IPS-18c (cell line): ENCODE results near the gene C9orf50.

Experiments used
- H3K4me3 ChIP-seq: 2 replicates; pipeline ENCODE4 v1.7.0; 2013; ENCODE audit warnings: low read depth, mild to moderate bottlenecking, low read length, moderate library complexity; ENCODE audit not compliant: insufficient read depth
- H3K9me3 ChIP-seq: one replicate; pipeline ENCODE4 v1.6.1; 2013; ENCODE audit warnings: mild to moderate bottlenecking, low read length, moderate library complexity; ENCODE audit not compliant: control insufficient read depth, insufficient read depth

C9orf50 gene

GRCh38 chr9:129650680-129651235 is 29.9 kb upstream of the C9orf50 start:
- Histone ChIP-seq H3K9me3 (no peaks in the 10 kb centered on the region), H3K4me3 (no peak overlapping the region)

GRCh38 chr9:129649726-129650679 is 29.1 kb upstream of the C9orf50 start:
- Histone ChIP-seq H3K9me3 (no peaks in the 10 kb centered on the region), H3K4me3 (no peak overlapping the region)

GRCh38 chr9:129648764-129649115 is 27.8 kb upstream of the C9orf50 start:
- no peaks in the 10 kb centered on the region for H3K9me3 ChIP-seq
- no peak overlapping the region for H3K4me3 ChIP-seq

- Histone ChIP-seq H3K4me3 (no peak overlapping the region), H3K9me3 (no peaks in the 10 kb centered on the region)
Observed at GRCh38 chr9:129648092-129648763, 27.3 kb upstream of the C9orf50 start.

- Histone ChIP-seq H3K4me3 (no peak overlapping the region), H3K9me3 (no peaks in the 10 kb centered on the region)
Observed at GRCh38 chr9:129647635-129648034, 26.7 kb upstream of the C9orf50 start.

GRCh38 chr9:129646654-129647053 is 25.8 kb upstream of the C9orf50 start:
- H3K4me3 ChIP-seq: no peak overlapping the region
- no peaks in the 10 kb centered on the region for H3K9me3 ChIP-seq

- no peaks in the 10 kb centered on the region for H3K9me3 ChIP-seq
Observed at GRCh38 chr9:129646252-129646651, 25.4 kb upstream of the C9orf50 start.

GRCh38 chr9:129644902-129645301 is 24.0 kb upstream of the C9orf50 start:
- H3K9me3 ChIP-seq: no peaks in the 10 kb centered on the region
- no peak overlapping the region for H3K4me3 ChIP-seq

More at GRCh38 chr9:129646252-129646651, 25.4 kb upstream of the C9orf50 start:
- no peak overlapping the region for H3K4me3 ChIP-seq

GRCh38 chr9:129644365-129644764 is 23.5 kb upstream of the C9orf50 start:
- H3K4me3 ChIP-seq: no peak overlapping the region

GRCh38 chr9:129643706-129644105 is 22.8 kb upstream of the C9orf50 start:
- no peaks in the 10 kb centered on the region for H3K9me3 ChIP-seq

More at GRCh38 chr9:129644365-129644764, 23.5 kb upstream of the C9orf50 start:
- H3K9me3 ChIP-seq: no peaks in the 10 kb centered on the region

GRCh38 chr9:129641750-129642585 is 21.1 kb upstream of the C9orf50 start, which contains the start of gene ASB6:
Gene ASB6, minus strand, starts transcription at chr9:129642151. Its CDS starts 152 bp downstream, at chr9:129641999.
- no peaks in the 10 kb centered on the region for H3K9me3 ChIP-seq

More at GRCh38 chr9:129643706-129644105, 22.8 kb upstream of the C9orf50 start:
- no peak overlapping the region for H3K4me3 ChIP-seq

GRCh38 chr9:129640871-129641749 is 20.2 kb upstream of the C9orf50 start:
- H3K9me3 ChIP-seq: no peaks in the 10 kb centered on the region
- H3K4me3 ChIP-seq: peak overlapping the region; percentile 89

More at GRCh38 chr9:129641750-129642585, 21.1 kb upstream of the C9orf50 start, which contains the start of gene ASB6:
- H3K4me3 ChIP-seq: peak within 1 kb of the TSS; percentile 89

GRCh38 chr9:129640086-129640870 is 19.4 kb upstream of the C9orf50 start:
- H3K9me3 ChIP-seq: no peaks in the 10 kb centered on the region
- H3K4me3 ChIP-seq: peak overlapping the region; percentile 3; the same call in 1 of the 2 replicates

- no peak overlapping the region for H3K4me3 ChIP-seq
Observed at GRCh38 chr9:129639756-129640085, 18.8 kb upstream of the C9orf50 start.

GRCh38 chr9:129639034-129639630 is 18.2 kb upstream of the C9orf50 start:
- Histone ChIP-seq H3K9me3 (no peaks in the 10 kb centered on the region), H3K4me3 (no peak overlapping the region)

More at GRCh38 chr9:129639756-129640085, 18.8 kb upstream of the C9orf50 start:
- H3K9me3 ChIP-seq: no peaks in the 10 kb centered on the region
